DMS114 treated with DMSO at 0.1 percent for 48 hours (cell line): Measurements from ENCODE around the gene RNF157.

ENCODE experiments used
- DNase-seq: peaks from one replicate; lab custom pipeline; 2025; ENCODE audit not compliant: unreplicated experiment; lab: John Stamatoyannopoulos, UW

RNF157 gene

GRCh38 chr17:76145231-76146052 is 94.9 kb downstream of the RNF157 start:
- no peak for DNase-seq

- DNase-seq, result no peak
Observed at GRCh38 chr17:76142585-76143041, 97.7 kb downstream of the RNF157 start.

- DNase-seq, result no peak
Observed at GRCh38 chr17:76142039-76142584, 98.2 kb downstream of the RNF157 start.

- peak; percentile 78 for DNase-seq
Observed at GRCh38 chr17:76141212-76142038, 98.9 kb downstream of the RNF157 start, which contains the start of gene FOXJ1. FOXJ1 (minus strand) TSS chr17:76141245; CDS start chr17:76140395, 850 bp downstream.

- no peak for DNase-seq
Observed at GRCh38 chr17:76140661-76141211, 99.6 kb downstream of the RNF157 start.

GRCh38 chr17:76139801-76140660 is 100.3 kb downstream of the RNF157 start:
- DNase-seq, result no peak

GRCh38 chr17:76138896-76139752 is 101.2 kb downstream of the RNF157 start:
- no peak for DNase-seq

- no peak for DNase-seq
Observed at GRCh38 chr17:76138234-76138895, 101.9 kb downstream of the RNF157 start.

- no peak for DNase-seq
Observed at GRCh38 chr17:76137351-76138233, 102.7 kb downstream of the RNF157 start.

GRCh38 chr17:76137001-76137350 is 103.3 kb downstream of the RNF157 start:
- no peak for DNase-seq

- no peak for DNase-seq
Observed at GRCh38 chr17:76136276-76137000, 103.9 kb downstream of the RNF157 start.

GRCh38 chr17:76135810-76136188 is 104.5 kb downstream of the RNF157 start:
- DNase-seq, result no peak

- DNase-seq, result no peak
Observed at GRCh38 chr17:76134911-76135809, 105.1 kb downstream of the RNF157 start.

GRCh38 chr17:76132574-76133338 is 107.5 kb downstream of the RNF157 start:
- no peak for DNase-seq

- DNase-seq, result no peak
Observed at GRCh38 chr17:76131692-76132573, 108.4 kb downstream of the RNF157 start.
